HEK293T (cell line): ENCODE measurements around the gene MYO6.

ENCODE experiments used
- BHLHE40 ChIP-seq: fragments of 450-650 bp; IDR thresholded peaks from 2 replicates; pipeline ENCODE4 v1.6.1; 2016; ENCODE audit warnings: mild to moderate bottlenecking, moderate library complexity, borderline replicate concordance
- SP1 ChIP-seq: fragments of 450-650 bp; IDR thresholded peaks from 2 replicates; pipeline ENCODE4 v1.6.1; 2017
- SUZ12 ChIP-seq: fragments of 450-650 bp; IDR thresholded peaks from 2 replicates; pipeline ENCODE4 v1.6.1; 2016; ENCODE audit warnings: mild to moderate bottlenecking

DNA sequence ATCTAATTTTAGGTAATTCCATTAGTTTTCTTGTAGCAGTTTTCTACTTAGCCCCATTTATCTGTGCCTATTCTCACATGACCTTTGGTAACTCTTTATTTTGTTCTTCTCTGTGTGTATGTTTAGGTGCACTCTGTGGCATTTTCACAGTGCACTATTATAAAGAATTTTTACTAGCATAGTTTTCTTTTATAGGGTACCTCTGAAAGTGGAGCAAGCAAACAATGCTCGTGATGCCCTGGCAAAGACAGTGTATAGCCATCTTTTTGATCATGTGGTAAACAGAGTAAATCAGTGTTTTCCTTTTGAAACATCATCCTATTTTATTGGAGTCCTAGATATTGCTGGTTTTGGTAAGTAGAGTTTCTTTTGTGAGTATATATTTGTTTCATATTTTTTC, 107.9 kb downstream of the MYO6 start:
- no peak for TF ChIP-seq SP1
- TF ChIP-seq SUZ12: no peak
- no peak for TF ChIP-seq BHLHE40
